Astrocyte (in vitro differentiated cells and primary cell): ENCODE data around the gene KIAA0753.

Source experiments
- EZH2 ChIP-seq: IDR thresholded peaks from 2 replicates; pipeline ENCODE4 v1.6.1; 2012; ENCODE audit warnings: mild to moderate bottlenecking, low read length, inconsistent platforms; ENCODE audit not compliant: insufficient read depth
- TF ChIP-seq, protein P1 (sequence below): IDR thresholded peaks from 2 replicates; pipeline ENCODE4 v1.5.1; 2011; ENCODE audit warnings: low read depth, mild to moderate bottlenecking, inconsistent platforms, low read length, moderate library complexity; ENCODE audit not compliant: insufficient read depth

DNA sequence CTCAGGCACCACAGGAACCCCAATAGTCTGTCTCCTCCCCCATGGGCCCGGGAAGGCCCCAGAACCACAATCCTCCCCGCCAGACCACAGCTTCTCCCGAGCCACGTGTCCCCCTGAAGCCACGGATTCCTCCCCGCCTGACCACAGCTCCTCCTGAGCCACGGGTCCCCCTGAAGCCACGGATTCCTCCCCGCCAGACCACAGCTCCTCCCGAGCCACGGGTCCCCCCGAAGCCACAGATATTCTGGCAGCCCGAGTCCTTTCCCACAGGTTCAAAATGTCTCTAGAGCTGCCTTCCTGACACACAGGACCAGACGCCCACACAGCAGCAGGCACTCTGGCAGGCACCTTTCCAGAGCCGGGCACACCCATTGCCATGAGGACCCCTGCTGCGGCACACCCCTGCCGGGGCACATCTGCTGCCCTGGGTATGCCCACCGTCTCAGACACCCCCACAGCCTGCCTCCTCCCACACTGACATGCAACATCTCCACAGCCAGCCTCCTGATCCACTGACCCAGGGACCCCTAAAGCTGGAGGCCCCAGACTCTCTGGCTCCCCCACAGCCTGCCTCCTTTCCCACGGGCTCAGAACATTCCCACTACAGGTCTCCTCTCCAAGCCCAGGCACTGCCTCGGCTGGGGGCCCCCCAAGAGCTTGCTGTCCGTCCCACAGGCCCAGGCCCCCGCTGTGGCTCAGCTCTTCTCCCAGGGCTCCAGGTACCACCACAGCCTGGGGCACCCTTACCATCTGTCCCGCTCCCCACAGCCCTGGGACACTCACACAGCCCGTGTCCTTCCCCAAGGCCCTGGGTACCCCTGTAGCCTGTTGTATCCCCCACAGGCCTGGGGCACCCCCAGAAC is 2.2 kb downstream of the KIAA0753 start:
- TF ChIP-seq, protein P1, sequence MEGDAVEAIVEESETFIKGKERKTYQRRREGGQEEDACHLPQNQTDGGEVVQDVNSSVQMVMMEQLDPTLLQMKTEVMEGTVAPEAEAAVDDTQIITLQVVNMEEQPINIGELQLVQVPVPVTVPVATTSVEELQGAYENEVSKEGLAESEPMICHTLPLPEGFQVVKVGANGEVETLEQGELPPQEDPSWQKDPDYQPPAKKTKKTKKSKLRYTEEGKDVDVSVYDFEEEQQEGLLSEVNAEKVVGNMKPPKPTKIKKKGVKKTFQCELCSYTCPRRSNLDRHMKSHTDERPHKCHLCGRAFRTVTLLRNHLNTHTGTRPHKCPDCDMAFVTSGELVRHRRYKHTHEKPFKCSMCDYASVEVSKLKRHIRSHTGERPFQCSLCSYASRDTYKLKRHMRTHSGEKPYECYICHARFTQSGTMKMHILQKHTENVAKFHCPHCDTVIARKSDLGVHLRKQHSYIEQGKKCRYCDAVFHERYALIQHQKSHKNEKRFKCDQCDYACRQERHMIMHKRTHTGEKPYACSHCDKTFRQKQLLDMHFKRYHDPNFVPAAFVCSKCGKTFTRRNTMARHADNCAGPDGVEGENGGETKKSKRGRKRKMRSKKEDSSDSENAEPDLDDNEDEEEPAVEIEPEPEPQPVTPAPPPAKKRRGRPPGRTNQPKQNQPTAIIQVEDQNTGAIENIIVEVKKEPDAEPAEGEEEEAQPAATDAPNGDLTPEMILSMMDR: no peak
- no peak for TF ChIP-seq EZH2
